ENCODE results near the gene TUFT1. TPM values are rescaled to one million over a fixed set of nuclear protein-coding genes. Genes with fewer than 3 reads are reported as not detected.

TUFT1 gene
- total and polyA plus RNA-seq, 2 of the 8 experiments (the other 6 are each of a cell fraction or from before 2014, with no cell fraction given): 7.3 to 10.4 TPM

DNA sequence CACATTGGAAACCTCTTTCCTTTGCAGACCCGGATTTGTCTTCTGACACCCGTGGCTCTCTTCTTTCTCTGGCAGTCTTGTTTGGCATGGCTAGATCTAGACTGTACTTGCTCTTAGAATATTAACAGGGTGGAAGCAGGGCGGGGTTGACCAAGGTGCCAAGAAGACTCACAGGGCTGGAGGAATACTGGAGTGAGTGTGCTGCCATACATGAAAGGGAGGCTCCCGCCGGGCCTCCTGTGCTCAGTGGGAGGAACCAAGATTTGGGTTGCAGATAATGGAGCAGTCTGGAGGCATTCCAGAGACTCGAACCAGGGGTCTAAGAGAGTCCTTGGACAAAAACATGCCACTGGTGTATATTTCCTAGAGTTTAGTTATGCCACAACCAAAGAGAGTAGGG lies 44.2 kb downstream of the TUFT1 start (continued):
- TF ChIP-seq, protein P1, sequence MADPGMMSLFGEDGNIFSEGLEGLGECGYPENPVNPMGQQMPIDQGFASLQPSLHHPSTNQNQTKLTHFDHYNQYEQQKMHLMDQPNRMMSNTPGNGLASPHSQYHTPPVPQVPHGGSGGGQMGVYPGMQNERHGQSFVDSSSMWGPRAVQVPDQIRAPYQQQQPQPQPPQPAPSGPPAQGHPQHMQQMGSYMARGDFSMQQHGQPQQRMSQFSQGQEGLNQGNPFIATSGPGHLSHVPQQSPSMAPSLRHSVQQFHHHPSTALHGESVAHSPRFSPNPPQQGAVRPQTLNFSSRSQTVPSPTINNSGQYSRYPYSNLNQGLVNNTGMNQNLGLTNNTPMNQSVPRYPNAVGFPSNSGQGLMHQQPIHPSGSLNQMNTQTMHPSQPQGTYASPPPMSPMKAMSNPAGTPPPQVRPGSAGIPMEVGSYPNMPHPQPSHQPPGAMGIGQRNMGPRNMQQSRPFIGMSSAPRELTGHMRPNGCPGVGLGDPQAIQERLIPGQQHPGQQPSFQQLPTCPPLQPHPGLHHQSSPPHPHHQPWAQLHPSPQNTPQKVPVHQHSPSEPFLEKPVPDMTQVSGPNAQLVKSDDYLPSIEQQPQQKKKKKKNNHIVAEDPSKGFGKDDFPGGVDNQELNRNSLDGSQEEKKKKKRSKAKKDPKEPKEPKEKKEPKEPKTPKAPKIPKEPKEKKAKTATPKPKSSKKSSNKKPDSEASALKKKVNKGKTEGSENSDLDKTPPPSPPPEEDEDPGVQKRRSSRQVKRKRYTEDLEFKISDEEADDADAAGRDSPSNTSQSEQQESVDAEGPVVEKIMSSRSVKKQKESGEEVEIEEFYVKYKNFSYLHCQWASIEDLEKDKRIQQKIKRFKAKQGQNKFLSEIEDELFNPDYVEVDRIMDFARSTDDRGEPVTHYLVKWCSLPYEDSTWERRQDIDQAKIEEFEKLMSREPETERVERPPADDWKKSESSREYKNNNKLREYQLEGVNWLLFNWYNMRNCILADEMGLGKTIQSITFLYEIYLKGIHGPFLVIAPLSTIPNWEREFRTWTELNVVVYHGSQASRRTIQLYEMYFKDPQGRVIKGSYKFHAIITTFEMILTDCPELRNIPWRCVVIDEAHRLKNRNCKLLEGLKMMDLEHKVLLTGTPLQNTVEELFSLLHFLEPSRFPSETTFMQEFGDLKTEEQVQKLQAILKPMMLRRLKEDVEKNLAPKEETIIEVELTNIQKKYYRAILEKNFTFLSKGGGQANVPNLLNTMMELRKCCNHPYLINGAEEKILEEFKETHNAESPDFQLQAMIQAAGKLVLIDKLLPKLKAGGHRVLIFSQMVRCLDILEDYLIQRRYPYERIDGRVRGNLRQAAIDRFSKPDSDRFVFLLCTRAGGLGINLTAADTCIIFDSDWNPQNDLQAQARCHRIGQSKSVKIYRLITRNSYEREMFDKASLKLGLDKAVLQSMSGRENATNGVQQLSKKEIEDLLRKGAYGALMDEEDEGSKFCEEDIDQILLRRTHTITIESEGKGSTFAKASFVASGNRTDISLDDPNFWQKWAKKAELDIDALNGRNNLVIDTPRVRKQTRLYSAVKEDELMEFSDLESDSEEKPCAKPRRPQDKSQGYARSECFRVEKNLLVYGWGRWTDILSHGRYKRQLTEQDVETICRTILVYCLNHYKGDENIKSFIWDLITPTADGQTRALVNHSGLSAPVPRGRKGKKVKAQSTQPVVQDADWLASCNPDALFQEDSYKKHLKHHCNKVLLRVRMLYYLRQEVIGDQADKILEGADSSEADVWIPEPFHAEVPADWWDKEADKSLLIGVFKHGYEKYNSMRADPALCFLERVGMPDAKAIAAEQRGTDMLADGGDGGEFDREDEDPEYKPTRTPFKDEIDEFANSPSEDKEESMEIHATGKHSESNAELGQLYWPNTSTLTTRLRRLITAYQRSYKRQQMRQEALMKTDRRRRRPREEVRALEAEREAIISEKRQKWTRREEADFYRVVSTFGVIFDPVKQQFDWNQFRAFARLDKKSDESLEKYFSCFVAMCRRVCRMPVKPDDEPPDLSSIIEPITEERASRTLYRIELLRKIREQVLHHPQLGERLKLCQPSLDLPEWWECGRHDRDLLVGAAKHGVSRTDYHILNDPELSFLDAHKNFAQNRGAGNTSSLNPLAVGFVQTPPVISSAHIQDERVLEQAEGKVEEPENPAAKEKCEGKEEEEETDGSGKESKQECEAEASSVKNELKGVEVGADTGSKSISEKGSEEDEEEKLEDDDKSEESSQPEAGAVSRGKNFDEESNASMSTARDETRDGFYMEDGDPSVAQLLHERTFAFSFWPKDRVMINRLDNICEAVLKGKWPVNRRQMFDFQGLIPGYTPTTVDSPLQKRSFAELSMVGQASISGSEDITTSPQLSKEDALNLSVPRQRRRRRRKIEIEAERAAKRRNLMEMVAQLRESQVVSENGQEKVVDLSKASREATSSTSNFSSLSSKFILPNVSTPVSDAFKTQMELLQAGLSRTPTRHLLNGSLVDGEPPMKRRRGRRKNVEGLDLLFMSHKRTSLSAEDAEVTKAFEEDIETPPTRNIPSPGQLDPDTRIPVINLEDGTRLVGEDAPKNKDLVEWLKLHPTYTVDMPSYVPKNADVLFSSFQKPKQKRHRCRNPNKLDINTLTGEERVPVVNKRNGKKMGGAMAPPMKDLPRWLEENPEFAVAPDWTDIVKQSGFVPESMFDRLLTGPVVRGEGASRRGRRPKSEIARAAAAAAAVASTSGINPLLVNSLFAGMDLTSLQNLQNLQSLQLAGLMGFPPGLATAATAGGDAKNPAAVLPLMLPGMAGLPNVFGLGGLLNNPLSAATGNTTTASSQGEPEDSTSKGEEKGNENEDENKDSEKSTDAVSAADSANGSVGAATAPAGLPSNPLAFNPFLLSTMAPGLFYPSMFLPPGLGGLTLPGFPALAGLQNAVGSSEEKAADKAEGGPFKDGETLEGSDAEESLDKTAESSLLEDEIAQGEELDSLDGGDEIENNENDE (IDR thresholded peaks at IDR 0.05; ENCODE audit: insufficient replicate concordance, low read length): no peak
- TF ChIP-seq CTBP2 (IDR thresholded peaks at IDR 0.05; ENCODE audit: borderline replicate concordance, insufficient read depth, insufficient read length, low read length) (no peak), BRCA1 (IDR thresholded peaks at IDR 0.05; ENCODE audit: low read depth, low read length) (no peak), TAF7 (optimal IDR thresholded peaks at IDR 0.05; ENCODE audit: borderline replicate concordance, low read depth, low read length) (no peak), SIRT6 (IDR thresholded peaks at IDR 0.05; ENCODE audit: low read length) (no peak), SRF (IDR thresholded peaks at IDR 0.05; ENCODE audit: low read depth, low read length) (no peak), JUND (IDR thresholded peaks at IDR 0.05; ENCODE audit: low read length) (no peak), CBX8 (IDR thresholded peaks at IDR 0.05; ENCODE audit: borderline replicate concordance, low read depth, low read length) (no peak), RFX5 (IDR thresholded peaks at IDR 0.05; ENCODE audit: borderline replicate concordance, low read depth, low read length) (no peak)
